GM10847 (cell line): ENCODE results near the gene NOM1.
A peak's percentile ranks its signal among the peaks of the same experiment; 100 is the strongest.

Experiments used
- POLR2A ChIP-seq: IDR thresholded peaks from 2 replicates; pipeline ENCODE4 v1.6.1; 2011; ENCODE audit not compliant: insufficient read length; ENCODE audit errors: extremely low read depth

The NOM1 gene

DNA sequence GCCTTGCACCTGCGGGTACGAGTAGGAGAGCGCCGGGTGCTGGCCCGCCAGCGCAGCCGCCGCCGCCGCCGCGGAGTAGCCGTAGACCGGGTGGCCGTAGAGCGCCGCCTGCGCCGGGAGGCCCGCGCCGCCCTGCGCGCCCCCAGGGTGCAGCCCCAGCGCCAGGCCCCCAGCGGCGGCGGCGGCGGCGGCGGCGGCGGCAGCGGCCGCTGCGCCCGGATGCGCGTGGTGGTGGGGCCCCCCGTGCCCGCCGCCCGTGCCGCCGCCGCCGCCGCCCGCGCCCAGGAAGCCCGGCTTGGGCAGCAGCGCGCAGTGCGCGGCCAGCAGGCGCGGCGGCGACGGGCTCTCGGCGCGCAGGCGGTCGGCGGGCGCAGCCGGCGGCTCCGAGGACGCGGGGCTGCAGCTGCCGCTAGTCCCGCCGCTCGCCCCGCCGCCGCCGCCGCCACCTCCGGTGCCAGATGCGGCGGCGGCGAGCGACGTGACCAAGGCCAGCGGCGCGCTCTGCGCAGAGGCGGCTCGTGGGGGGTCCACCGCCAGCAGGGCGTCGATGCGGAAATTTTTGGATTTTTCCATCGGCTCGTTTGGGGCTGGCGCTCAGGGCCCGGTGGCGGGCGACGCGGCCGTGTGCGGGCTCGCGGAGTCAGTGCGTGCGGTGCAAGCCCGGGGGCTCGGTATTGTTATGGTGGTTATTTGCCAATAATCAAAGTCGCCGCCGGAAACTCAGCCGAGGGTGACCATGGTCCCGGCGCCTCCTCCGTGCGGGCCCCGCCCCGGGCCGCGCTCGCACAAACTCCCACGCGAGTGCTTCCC, 60.5 kb downstream of the NOM1 start:
- TF ChIP-seq POLR2A = no peak

DNA sequence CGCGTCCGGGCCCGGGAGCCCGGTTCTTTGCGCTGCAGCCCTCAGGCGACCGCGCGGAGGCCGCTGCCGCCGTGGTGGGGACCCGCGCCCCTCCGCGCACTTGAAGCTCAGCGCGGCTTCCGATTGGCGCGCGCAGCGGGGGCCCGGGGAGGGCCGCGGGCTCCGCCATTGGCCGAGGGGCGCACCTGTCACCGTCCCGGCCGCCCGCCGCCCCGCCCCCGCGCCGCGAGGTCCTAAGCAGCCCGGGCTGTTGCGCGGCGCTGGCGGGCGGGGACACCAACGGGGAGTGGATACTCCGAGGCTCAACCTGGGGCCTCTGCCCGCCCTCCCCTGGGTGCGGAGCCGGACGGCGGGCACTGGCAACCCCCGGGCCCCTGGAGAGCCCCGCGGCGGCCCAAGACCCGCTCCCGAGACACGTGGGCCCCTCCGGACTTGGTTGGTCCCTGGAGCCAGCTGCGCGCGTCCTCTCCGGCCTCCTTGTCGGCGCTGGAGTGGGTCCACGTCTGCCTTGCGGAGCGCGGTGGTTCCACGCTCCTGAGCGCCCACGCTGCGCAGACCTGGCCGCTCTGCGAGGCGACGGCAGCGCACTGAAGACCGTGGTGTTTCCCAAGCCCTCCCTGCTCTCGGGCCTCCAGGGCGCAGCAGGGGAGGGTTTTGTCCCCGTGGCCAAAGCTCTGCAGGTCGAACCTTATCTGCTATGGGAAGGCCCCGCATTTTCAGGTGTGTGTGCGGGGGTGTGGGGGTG, 61.2 kb downstream of the NOM1 start, which contains the start of gene MNX1:
Gene MNX1 (minus strand): TSS at position 76 of the 745 bp plus-strand sequence. CDS start 313 bp downstream, outside the sequence.
- TF ChIP-seq POLR2A = peak; percentile 68

DNA sequence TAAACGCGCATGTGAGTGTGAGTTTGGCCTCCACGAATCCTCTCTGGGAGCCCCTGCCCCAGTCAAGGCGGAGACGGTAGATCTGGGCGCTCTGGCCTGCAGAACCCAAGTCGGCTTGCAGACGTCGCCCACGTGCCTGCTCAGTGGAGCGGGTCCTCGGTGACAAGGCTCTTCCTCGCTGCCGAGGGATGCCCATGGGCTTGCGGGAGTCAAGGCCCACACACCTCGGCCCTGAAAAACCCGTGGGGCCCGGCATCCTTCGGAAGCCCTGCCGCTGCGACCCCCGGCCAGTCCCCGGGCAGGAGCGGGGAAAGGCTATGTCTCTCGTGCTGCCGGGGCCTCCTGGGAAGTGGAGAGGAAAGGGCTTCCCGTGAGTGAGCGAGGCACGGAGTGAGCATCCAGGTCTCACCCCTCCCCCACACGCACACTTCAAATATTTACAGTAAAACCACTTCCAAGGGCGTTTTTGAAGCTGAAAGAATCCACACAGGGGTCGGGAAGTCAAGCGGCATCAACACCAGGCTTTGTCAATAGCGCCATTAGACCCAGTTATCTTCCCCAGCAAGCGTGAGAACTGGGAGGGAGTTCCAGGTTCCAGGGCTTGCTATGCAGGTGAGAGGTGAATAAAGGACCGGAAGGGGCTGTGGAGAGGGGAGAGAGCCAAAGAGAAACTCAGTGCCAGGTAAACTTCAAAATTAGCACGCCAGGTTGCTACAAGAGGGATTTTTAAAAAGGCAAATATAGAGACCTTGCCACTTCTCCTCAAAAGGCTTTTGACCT, 62.0 kb downstream of the NOM1 start:
- TF ChIP-seq POLR2A = no peak

DNA sequence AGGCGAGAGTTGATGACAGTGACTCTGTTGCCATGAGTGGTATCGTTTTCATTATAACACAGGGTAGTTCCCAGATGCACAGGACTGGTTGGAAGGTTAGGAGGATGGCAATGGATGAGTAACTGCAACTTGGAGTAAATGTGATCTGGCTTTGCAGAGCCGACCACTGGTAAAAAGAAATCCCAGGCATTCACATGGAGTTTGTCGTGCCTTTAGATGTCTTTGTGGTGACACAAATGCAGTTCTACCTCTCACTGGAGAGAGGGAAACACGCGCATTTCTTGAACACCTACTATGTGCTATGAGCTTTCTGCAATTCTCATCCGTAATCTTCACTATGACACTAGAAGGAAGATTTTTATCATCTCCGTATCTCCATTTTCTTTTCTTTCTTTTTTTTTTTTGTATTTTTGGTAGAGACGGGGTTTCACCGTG, 62.6 kb downstream of the NOM1 start:
- no peak for TF ChIP-seq POLR2A

DNA sequence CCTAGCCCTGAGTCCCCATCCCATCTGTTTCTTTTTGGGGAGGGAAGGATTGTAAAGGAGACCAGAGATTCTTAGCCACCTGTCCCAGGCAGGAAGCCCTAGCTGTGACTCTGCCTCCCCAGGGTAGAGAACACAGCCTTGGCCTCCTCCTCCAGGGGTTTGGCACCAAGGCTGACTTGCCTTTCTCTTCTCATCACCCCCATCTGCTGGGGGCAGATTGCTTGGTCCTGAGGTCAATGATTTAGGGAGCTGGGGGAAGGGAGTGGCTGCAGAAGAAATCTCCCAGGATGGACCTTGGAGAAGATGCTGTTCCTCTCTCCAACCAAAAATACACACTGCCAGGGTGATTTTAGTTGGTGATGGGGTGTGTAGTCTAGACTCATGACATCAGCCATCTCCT, 63.6 kb downstream of the NOM1 start:
- TF ChIP-seq POLR2A = no peak

DNA sequence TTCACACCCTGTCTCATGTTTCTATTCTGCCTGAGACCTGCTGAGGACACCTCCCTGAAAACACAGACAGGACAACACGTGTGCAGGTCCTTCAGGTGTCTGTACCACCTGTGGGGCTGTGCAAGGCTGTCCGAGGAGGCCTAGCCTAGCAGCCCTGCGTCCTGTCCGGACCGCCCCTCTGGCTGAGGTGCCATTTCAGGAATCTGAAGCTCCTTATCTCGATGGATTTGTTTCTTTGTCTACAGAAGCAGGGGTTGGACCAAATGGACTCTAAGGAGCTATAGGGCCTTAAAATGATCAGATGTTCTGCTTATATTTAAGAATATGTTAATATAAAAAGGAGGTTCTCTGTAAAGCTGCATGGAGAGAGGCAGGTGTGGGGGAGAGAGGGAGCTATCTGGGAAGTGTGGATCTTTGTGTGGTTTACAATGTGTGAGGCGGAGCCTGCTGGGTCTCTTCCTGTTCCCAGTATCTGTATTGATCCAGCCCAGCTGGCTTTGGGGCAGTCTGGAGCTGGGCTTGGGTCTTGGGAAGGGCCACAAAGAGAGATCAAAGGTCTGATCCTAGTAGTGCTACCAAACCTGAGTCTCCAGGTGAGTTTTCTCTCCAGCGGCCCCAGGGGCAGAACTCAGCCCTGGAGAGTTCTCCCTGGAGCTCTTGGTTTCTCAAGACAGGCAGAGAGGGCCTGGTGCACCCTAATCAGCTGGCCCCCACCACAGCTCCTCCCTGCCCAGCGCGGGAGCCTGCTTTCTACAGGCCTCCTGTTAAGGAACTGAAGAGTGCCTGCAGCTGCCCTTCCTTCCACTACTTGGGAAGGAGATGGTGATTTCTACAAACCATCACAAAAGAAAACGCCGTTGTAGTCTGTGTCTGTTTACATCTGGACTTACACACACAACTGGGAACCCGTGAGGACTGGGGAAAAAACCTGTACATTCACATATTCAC, 64.4 kb downstream of the NOM1 start:
- TF ChIP-seq POLR2A = no peak

DNA sequence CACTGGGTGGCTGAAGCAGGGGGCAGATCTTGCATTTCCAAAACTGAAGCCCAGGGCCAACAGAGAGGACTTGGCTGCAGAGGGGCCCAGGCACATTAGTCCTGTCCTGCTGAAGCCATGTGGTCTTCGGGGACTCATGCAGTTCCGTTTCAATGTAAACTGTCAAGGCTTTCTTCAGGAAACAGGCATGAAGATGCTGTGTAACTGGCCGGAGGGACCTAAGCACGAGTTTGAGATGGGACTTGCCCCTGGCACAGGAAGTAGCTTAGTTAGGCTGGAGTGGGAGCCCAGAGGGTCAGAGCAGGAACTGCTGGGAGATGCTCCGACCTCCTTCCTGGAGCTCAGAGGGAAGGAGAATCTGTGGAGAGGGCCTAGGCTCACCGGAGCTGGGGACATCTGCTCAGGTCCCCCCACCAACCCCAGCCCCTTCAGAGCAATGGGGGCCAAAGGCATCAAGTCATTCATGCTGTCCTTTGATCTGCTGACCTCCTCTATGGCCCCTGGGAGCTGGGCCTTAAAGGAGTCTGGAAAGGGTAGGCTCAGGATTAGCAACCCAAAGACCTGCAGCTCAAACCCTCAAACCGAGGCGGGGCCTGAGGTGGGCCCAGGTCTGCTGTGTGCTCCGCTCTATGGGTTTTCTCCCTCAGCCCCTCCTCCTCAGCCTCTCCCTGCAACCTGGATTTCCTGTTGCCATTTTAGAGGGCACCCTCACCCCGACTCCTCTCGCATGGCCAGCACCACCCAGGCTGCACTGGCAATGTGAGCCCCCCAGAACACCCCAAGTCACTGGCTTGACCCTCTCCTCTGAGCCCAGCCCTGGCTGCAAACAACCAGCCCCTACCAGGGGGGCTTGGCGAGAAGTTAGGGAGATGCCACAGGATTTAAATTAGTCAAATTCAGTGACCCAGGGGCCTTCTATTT, 65.4 kb downstream of the NOM1 start:
- no peak for TF ChIP-seq POLR2A

DNA sequence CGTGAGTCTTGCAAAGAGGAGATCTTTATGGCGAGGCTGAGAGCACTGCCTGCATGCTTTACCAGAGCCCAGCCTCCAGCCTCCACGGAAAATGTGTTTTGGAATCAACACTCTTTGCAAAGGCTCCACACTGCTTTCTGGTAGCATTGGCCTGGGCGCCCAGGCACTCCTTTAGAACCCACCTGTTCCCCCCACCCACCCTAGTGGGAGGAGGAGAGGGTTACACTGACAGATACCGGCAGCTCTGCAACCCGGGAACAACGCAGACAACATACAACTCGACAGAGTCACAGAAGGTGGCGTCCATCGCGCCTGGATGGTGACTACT, 66.5 kb downstream of the NOM1 start:
- TF ChIP-seq POLR2A = no peak

DNA sequence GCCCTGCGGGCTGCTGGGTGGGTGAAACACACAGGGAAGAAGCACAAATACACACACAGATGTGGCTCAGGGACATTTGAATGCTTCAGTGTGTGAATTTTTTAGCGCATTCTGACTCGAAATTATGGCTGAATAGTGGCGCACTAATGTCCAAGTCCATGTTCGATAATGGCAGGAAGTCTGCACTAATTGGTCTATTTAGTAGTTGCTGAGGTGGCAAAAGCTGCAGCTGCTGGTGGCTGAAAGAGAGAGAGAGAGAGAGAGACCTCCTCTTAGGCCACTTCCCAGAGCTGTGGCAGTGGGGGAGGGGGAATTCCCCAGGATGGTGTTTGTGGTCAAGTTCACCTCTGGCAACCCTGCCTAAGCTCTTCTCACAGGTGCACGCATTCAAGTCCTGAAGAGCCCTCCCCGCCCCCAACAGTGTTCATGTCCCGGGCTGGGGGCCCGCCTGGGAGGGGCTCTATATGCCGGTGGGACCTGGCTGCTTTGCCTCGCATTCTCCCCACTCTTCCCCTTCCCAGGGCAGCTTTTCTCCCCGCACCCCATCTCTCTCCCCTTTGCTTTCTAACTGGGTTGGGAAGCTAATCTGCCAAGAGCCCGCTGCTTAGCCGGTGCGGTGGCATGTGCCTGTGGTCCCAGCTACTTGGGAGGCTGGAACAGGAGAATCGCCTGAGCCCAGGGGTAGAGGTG, 67.0 kb downstream of the NOM1 start:
- TF ChIP-seq POLR2A = no peak

DNA sequence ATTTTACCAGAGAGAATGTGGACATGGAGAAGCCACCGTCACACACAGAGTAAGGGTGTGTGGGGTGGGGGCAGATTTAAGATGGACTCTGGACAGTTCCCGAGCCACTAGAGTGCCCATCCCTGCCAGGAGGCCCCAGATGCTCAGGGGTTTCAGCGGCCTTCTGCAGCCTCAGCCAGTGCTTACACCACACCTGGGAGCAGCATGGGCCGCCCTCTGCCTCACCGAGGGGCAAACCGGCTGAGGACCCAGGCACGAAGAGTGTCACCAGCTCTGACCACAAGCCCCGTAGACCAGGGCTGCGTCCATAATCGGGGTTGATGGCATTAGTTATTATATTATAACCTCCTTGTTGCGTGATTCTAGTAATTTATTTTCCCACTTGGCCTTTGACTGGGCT, 67.6 kb downstream of the NOM1 start:
- TF ChIP-seq POLR2A = no peak

DNA sequence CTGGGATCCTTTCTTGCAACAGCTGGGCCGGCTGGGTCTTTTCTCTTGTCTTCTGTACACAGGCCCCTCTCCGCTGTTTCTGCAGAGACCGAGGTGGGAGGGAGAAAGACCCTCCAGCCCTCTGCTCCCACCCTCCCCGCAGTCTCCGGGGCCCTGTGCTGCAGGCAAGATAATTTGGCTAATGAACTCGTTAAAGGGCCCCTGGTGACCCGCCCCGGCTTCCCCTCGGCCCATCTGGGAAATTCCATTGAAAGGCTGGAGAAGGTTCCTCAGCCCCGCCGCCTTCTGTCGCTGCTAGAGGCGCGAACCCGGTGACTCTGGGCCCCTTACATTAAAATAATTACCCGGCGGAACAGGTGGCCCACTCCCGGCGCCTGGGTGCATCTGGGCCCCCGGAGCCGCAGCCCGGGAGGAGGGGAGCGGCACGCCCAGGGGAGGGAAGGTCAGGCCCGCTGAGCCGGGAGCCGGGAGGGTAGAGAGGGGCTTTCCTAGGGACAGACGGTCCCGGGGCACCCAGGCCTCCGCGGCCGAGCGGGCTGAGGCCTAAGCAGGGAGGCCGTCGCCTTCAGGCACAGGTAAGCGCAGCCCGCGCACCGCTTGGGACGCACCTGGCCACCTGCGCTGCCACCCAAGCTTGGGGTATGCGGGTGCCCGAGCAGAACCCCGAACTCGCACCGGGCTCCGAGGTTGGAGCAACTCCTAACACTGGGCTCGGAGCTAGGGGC, 68.3 kb downstream of the NOM1 start:
- no peak for TF ChIP-seq POLR2A

DNA sequence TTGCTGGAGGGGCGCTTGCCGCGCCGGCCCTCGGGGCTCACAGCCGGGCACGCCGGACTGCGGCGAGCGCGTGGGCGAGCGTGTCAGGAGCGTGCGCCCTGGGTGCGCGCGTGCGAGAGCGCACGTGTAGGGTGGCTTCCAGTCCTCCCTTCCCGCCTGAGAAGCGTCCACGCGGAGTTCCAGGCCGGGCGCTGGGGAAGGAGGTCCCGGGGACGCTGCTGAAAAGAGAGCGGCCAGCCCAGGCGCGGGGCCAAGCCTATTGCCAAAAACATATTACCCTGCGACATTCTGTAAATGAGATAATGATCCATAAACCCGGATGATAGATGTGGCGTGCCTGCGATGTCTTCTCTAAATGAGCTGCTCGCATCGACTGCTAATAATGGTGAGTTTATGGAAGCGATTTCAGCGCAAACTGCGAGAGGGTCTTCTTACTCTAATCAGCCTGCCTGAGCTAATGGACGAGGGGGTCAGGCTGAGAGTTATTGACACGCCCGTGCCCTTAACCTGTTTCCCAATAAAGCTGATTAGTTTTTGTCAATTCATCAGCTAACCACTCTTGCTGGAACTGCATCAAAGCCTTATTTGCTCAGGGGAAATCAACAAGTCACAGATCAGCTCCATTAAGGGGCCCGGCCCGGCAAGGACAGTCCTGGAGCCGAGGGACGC, 69.0 kb downstream of the NOM1 start:
- TF ChIP-seq POLR2A = no peak
